Gastrocnemius medialis (tissue), 4 donors: Measurements from ENCODE around the gene PABPC1L. TPM values are rescaled to one million over a fixed set of nuclear protein-coding genes. Genes with fewer than 3 reads are reported as not detected.

Experiments
- ATAC-seq, 2 donors: fragments of 150-250 bp; one replicate each; pipeline ENCODE4 v1.9.1; 2016
- DNase-seq, 2 donors: peaks; one replicate each; pipeline ENCODE4 v3.0.0-alpha.2; 2019
- H3K27ac ChIP-seq, 4 donors: fragments of 200-600 bp; sonication (generic); 1 replicate in 1 of 4; 2 replicates in 3 of 4; pipeline ENCODE4 v1.5.1; 2016 to 2018; ENCODE audit warnings: mild to moderate bottlenecking in 2 of 4, moderate library complexity in 1 of 4
- H3K27me3 ChIP-seq, 3 donors: fragments of 200-600 bp; sonication (generic) in 2 of 3; 1 replicate in 1 of 3; 2 replicates in 2 of 3; pipeline versions ENCODE4 v1.5.1 to v1.6.0; 2016 to 2019; ENCODE audit warnings: mild to moderate bottlenecking in 1 of 3, moderate library complexity in 1 of 3
- H3K36me3 ChIP-seq, 2 donors: fragments of 200-600 bp; sonication (generic) in 1 of 2; one replicate each; pipeline ENCODE4 v1.5.1; 2017 to 2018
- H3K4me1 ChIP-seq, 2 donors: fragments of 200-600 bp; sonication (generic) in 1 of 2; one replicate each; pipeline ENCODE4 v1.5.1; 2016 to 2017; ENCODE audit warnings: mild to moderate bottlenecking in 2 of 2
- H3K4me3 ChIP-seq, 4 donors: fragments of 200-600 bp; sonication (generic) in 3 of 4; 1 replicate in 1 of 4; 2 replicates in 3 of 4; pipeline ENCODE4 v1.5.1; 2016 to 2019; ENCODE audit warnings: mild to moderate bottlenecking in 2 of 4
- H3K9me3 ChIP-seq, 3 donors: fragments of 200-600 bp; sonication (generic) in 2 of 3; 1 replicate in 1 of 3; 2 replicates in 2 of 3; pipeline ENCODE4 v1.5.1; 2016 to 2019
- POLR2A ChIP-seq, 2 donors: fragments of 450-650 bp; IDR thresholded peaks; one replicate each; pipeline ENCODE4 v1.6.1; 2017; ENCODE audit warnings: antibody characterized with exemption in 2 of 2, mild to moderate bottlenecking in 2 of 2, moderate library complexity in 2 of 2
- in situ Hi-C, 4 donors: fragments of 200-750 bp; cut with MboI; loops; one replicate each; pipeline versions ENCODE4 v1.15.0 to v1.8.0; 2017; ENCODE audit warnings: low sequenced_read_pairs in 4 of 4
- intact Hi-C: fragments of 100-400 bp; cut with DNase I; formaldehyde crosslinking; loops from one replicate; pipeline ENCODE4 v1.15.1; 2023; ENCODE audit warnings: low total_unique reads
- total RNA-seq, 4 donors: library from RNA; depleted of rRNA; stranded (reverse); fragments of >200 nt; gene quantifications; one replicate each; pipeline versions ENCODE4 v1.1.0 to v1.2.3, GENCODE V29; 2016
- TF ChIP-seq, protein P1 (sequence below), 5 experiments: fragments of 450-650 bp in 3 of 5; fragments of 200-600 bp in 2 of 5; sonication (generic) in 2 of 5; IDR thresholded peaks in 4 of 5; conservative IDR thresholded peaks in 1 of 5; 1 replicate in 4 of 5; 2 replicates in 1 of 5; pipeline ENCODE4 v1.5.1; 2016 to 2019; ENCODE audit warnings: antibody characterized with exemption in 5 of 5, mild to moderate bottlenecking in 3 of 5, moderate library complexity in 3 of 5

The PABPC1L gene
- total RNA-seq, 4 donors from 2014 or later: 0.22 to 3.8 (median 0.54) TPM

DNA sequence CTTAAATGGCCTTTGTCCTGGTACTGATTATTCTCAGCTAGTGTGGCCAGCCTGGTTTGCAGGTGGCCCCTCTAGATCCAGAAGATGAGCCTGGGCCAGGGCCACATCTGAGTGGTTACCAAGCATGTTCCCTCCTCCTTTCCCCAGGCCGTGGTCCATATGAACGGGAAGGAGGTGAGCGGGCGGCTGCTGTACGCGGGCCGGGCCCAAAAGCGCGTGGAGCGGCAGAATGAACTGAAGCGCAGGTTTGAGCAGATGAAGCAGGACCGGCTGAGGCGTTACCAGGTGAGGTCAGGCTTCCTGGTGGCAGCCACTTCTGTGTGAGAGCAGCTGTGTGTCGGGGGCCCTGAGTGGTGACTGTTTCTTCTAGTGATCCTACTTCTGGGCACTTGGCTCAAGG is 11.6 kb downstream of the PABPC1L start:
- intact Hi-C loops: no loop called here
- Histone ChIP-seq H3K27me3 (no peaks in the 10 kb centered on the region), H3K4me1 (no peaks in the 10 kb centered on the region), H3K4me3 (no peak overlapping the region), H3K9me3 (no peaks in the 10 kb centered on the region), H3K36me3 (no peaks in the 10 kb centered on the region), H3K27ac (no peak overlapping the region)
- ATAC-seq (no peak), DNase-seq (no peak)
- in situ Hi-C loops: no loop called here
- TF ChIP-seq, protein P1, sequence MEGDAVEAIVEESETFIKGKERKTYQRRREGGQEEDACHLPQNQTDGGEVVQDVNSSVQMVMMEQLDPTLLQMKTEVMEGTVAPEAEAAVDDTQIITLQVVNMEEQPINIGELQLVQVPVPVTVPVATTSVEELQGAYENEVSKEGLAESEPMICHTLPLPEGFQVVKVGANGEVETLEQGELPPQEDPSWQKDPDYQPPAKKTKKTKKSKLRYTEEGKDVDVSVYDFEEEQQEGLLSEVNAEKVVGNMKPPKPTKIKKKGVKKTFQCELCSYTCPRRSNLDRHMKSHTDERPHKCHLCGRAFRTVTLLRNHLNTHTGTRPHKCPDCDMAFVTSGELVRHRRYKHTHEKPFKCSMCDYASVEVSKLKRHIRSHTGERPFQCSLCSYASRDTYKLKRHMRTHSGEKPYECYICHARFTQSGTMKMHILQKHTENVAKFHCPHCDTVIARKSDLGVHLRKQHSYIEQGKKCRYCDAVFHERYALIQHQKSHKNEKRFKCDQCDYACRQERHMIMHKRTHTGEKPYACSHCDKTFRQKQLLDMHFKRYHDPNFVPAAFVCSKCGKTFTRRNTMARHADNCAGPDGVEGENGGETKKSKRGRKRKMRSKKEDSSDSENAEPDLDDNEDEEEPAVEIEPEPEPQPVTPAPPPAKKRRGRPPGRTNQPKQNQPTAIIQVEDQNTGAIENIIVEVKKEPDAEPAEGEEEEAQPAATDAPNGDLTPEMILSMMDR (IDR thresholded peaks at IDR 0.05 in 4 of 5, conservative IDR thresholded peaks at IDR 0.05 in 1 of 5): no peak
- no peak for TF ChIP-seq POLR2A (IDR thresholded peaks at IDR 0.05)

DNA sequence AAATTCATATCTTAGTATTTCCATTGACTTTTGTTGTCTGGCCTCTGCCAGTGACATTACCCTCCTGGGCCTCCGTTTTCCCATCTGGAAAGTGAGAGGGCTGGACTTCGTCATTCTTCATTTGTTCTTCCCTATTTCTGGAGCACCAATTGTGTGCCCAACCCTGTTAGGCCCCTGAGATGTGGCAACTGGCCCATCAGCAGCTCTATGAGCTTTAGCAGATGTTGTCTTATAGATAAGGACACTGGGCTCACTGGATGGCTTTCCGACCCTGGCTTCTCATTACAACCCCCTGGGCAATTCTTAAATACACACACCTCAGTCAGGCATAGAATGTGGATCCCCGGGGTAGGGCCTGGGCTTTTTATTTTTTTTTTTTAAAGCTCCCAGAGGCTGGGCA is 14.7 kb downstream of the PABPC1L start:
- ATAC-seq (no peak), DNase-seq (no peak)
- no peaks in the 10 kb centered on the region for H3K36me3 ChIP-seq
- H3K4me3 ChIP-seq: no peak overlapping the region
- H3K27ac ChIP-seq: no peak overlapping the region
- TF ChIP-seq POLR2A (IDR thresholded peaks at IDR 0.05): no peak
- TF ChIP-seq, protein P1 (IDR thresholded peaks at IDR 0.05 in 4 of 5, conservative IDR thresholded peaks at IDR 0.05 in 1 of 5): no peak
- intact Hi-C loops (no loop called here), in situ Hi-C loops (no loop called here)
- H3K9me3 ChIP-seq: no peaks in the 10 kb centered on the region
- H3K27me3 ChIP-seq: no peaks in the 10 kb centered on the region
- H3K4me1 ChIP-seq: no peaks in the 10 kb centered on the region

DNA sequence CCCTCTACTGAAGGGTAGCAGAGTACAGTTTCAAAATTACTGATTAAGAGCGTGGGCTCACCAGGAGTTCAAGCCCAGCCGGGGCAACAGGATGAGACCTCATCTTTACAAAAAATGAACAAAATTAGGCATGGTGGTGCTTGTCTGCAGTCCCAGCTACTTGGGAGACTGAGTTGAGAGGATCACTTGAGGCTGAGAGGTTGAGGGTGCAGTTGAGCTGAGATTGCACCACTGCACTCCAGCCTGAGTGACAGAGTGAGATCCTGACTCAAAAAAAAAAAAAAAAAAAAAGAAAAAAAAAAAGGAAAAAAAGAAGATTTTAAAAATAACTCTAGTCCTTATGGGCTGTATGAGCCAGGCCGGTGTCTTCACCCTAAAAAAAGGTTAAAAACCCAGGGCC is 18.7 kb downstream of the PABPC1L start:
- TF ChIP-seq POLR2A (IDR thresholded peaks at IDR 0.05): no peak
- TF ChIP-seq, protein P1 (IDR thresholded peaks at IDR 0.05 in 4 of 5, conservative IDR thresholded peaks at IDR 0.05 in 1 of 5): no peak

DNA sequence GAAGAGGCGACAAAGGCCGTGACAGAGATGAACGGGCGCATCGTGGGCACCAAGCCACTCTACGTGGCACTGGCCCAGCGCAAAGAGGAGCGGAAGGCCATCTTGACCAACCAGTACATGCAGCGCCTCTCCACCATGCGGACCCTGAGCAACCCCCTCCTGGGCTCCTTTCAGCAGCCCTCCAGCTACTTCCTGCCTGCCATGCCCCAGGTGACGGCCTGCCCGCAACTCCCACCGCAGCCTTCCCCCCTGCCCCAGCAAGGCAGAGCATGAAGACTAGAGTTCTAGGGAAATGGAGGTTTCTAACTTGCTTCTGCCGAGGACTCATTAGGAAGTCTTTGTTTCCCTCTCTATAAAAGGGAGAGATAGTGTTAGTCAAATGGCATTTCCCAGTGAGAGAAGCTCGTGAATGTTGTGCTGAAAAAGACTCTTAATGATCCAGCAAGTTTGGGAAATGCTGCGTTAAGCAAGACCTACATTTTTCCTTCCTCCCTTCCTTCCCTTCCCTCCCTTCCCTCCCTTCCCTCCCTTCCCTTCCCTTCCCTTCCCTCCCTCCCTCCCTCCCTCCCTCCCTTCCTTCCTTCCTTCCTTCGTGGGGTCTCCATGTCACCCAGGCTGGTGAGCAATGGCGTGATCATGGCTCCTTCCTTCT is 20.8 kb downstream of the PABPC1L start:
- no peaks in the 10 kb centered on the region for H3K9me3 ChIP-seq
- no peaks in the 10 kb centered on the region for H3K27me3 ChIP-seq
- in situ Hi-C loops: no loop called here
- DNase-seq (no peak), ATAC-seq (no peak)
- H3K36me3 ChIP-seq: no peaks in the 10 kb centered on the region
- H3K27ac ChIP-seq: no peak overlapping the region
- H3K4me1 ChIP-seq: no peaks in the 10 kb centered on the region
- TF ChIP-seq POLR2A (IDR thresholded peaks at IDR 0.05): no peak
- TF ChIP-seq, protein P1 (IDR thresholded peaks at IDR 0.05 in 4 of 5, conservative IDR thresholded peaks at IDR 0.05 in 1 of 5): no peak
- no peak overlapping the region for H3K4me3 ChIP-seq
- intact Hi-C loops: no loop called here

More for the DNA sequence above, 18.7 kb downstream of the PABPC1L start:
- Histone ChIP-seq H3K4me3 (no peak overlapping the region), H3K27ac (no peak overlapping the region), H3K4me1 (no peaks in the 10 kb centered on the region), H3K27me3 (no peaks in the 10 kb centered on the region), H3K36me3 (no peaks in the 10 kb centered on the region), H3K9me3 (no peaks in the 10 kb centered on the region)
- intact Hi-C loops (no loop called here), in situ Hi-C loops (no loop called here)
- DNase-seq (no peak), ATAC-seq (no peak)

DNA sequence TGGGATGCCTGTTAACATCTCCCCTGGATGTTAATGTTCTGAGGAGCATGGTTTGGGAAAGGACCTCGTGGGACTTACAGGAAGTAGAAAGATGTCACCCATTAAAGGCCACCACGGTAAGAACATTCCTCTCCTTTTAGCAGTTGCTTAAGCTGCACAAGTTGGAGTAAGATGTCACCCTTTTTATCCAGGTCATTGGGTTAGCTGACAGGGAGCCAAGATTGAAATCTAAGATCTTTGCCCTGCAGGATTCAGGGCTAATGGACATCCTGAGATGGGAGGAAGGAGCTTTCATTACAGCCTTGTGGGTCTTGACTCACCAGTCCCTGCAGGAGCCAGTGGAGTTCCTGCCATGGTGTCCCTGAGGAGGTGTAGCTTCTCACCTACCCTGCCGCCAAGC is 22.1 kb downstream of the PABPC1L start:
- H3K4me3 ChIP-seq: no peak overlapping the region
- H3K4me1 ChIP-seq: no peaks in the 10 kb centered on the region
- H3K36me3 ChIP-seq: no peaks in the 10 kb centered on the region
- intact Hi-C loops: no loop called here
- TF ChIP-seq POLR2A (IDR thresholded peaks at IDR 0.05): no peak
- TF ChIP-seq, protein P1 (IDR thresholded peaks at IDR 0.05 in 4 of 5, conservative IDR thresholded peaks at IDR 0.05 in 1 of 5): no peak
- in situ Hi-C loops: no loop called here
- no peak overlapping the region for H3K27ac ChIP-seq
- ATAC-seq: peak; percentile 58 to 64
- H3K27me3 ChIP-seq: no peaks in the 10 kb centered on the region
- no peak for DNase-seq
- H3K9me3 ChIP-seq: no peaks in the 10 kb centered on the region
